Ishikawa (cell line): ENCODE data around the gene PODNL1.

Source experiments
- EP300 ChIP-seq: IDR thresholded peaks from 2 replicates; pipeline ENCODE4 v1.6.1; 2012; ENCODE audit warnings: borderline replicate concordance
- MAX ChIP-seq: IDR thresholded peaks from 2 replicates; pipeline ENCODE4 v1.6.1; 2012
- REST ChIP-seq: IDR thresholded peaks from 2 replicates; pipeline ENCODE4 v1.6.1; 2012; ENCODE audit warnings: low read depth, mild to moderate bottlenecking
- YY1 ChIP-seq: IDR thresholded peaks from 2 replicates; pipeline ENCODE4 v1.6.1; 2012; ENCODE audit warnings: low read depth

- no peak for TF ChIP-seq REST
- no peak for TF ChIP-seq EP300
- TF ChIP-seq MAX, result no peak
- TF ChIP-seq YY1, result no peak
Observed at GRCh38 chr19:13962699-13963602, 24.7 kb upstream of the PODNL1 start.
